Muscle of leg (tissue), 11 donors: Measurements from ENCODE around the gene HSPBAP1. TPM values are rescaled to one million over a fixed set of nuclear protein-coding genes. Genes with fewer than 3 reads are reported as not detected.
"Not testable (repeated sequence)": the region's sequence is repeated elsewhere in the genome, so short reads cannot be mapped to it uniquely, and the experiment has no call there.

Experiments
- DNase-seq: peaks from one replicate; pipeline ENCODE4 v3.0.0; 2013
- H3K27ac ChIP-seq: one replicate; pipeline ENCODE4 v1.5.1; 2013; ENCODE audit warnings: mild to moderate bottlenecking, low read length, control low read depth
- H3K27me3 ChIP-seq: one replicate; pipeline ENCODE4 v1.6.1; 2013; ENCODE audit warnings: low read length; ENCODE audit not compliant: control insufficient read depth, insufficient read depth
- H3K36me3 ChIP-seq: one replicate; pipeline ENCODE4 v1.6.1; 2013; ENCODE audit warnings: low read length; ENCODE audit not compliant: control insufficient read depth, insufficient read depth
- H3K4me1 ChIP-seq: one replicate; pipeline ENCODE4 v1.6.1; 2013; ENCODE audit warnings: low read length; ENCODE audit not compliant: control insufficient read depth, insufficient read depth
- H3K4me3 ChIP-seq: one replicate; pipeline ENCODE4 v1.5.1; 2013; ENCODE audit warnings: low read length, control low read depth
- H3K9me3 ChIP-seq: replicated peaks from 2 replicates; pipeline ENCODE4 v1.6.1; 2013; ENCODE audit warnings: low read depth, low read length; ENCODE audit not compliant: control insufficient read depth
- WGBS: methylation state at CpG from one replicate; pipeline ENCODE4 v1.1.5; 2013; ENCODE audit warnings: missing lambda C conversion rate; ENCODE audit not compliant: insufficient coverage; 5-methylcytosine and 5-hydroxymethylcytosine counted together
- polyA plus RNA-seq, 8 donors: library from polyadenylated mRNA; unstranded; fragments of 120-200 nt; gene quantifications; one replicate each; pipeline versions ENCODE4 v1.2.1 to v1.2.3, GENCODE V29; 2013; ENCODE audit warnings: inconsistent platforms in 1 of 8, low replicate concordance in 1 of 8; ENCODE audit not compliant: insufficient read length in 8 of 8, insufficient read depth in 1 of 8
- total RNA-seq: library from RNA; stranded (reverse); fragments of 120-200 nt; gene quantifications from one replicate; pipeline ENCODE4 v1.2.4, GENCODE V29; 2013

HSPBAP1 gene
- total and polyA plus RNA-seq, 9 donors = 4.5 to 8.2 (median 5.7) TPM

- Histone ChIP-seq H3K4me1 (no peaks in the 10 kb centered on the region), H3K27ac (no peak overlapping the region), H3K4me3 (no peak overlapping the region), H3K9me3 (no peaks in the 10 kb centered on the region), H3K36me3 (peaks cover 12% of the 10 kb centered on the region), H3K27me3 (no peaks in the 10 kb centered on the region)
- WGBS = 100% methylated on average over 1 of the region's 4 CpGs
- no peak for DNase-seq
Observed at GRCh38 chr3:122743581-122744120, 50.0 kb downstream of the HSPBAP1 start.

- DNase-seq = no peak
- H3K4me1 ChIP-seq = no peaks in the 10 kb centered on the region
- H3K36me3 ChIP-seq = peaks cover 12% of the 10 kb centered on the region
- H3K4me3 ChIP-seq = no peak overlapping the region
- no peak overlapping the region for H3K27ac ChIP-seq
- no peaks in the 10 kb centered on the region for H3K27me3 ChIP-seq
- H3K9me3 ChIP-seq = no peaks in the 10 kb centered on the region
Observed at GRCh38 chr3:122742234-122742633, 51.4 kb downstream of the HSPBAP1 start.

GRCh38 chr3:122739172-122739571, 54.5 kb downstream of the HSPBAP1 start:
- no peak overlapping the region for H3K4me3 ChIP-seq
- no peak overlapping the region for H3K27ac ChIP-seq
- DNase-seq = no peak
- H3K4me1 ChIP-seq = no peaks in the 10 kb centered on the region
- no CpG with 5 or more reads among the region's 3 CpGs for WGBS
- no peaks in the 10 kb centered on the region for H3K27me3 ChIP-seq
- peaks cover 12% of the 10 kb centered on the region for H3K36me3 ChIP-seq
- no peaks in the 10 kb centered on the region for H3K9me3 ChIP-seq

- H3K27ac ChIP-seq, H3K27me3 ChIP-seq, H3K4me3 ChIP-seq, H3K36me3 ChIP-seq, H3K9me3 ChIP-seq, DNase-seq, H3K4me1 ChIP-seq: not testable (repeated sequence)
- WGBS = 91% methylated on average over 7 of the region's 22 CpGs
Observed at GRCh38 chr3:122732682-122733525, 60.7 kb downstream of the HSPBAP1 start.

- H3K27ac ChIP-seq = no peak overlapping the region
- 79% methylated on average over 4 of the region's 4 CpGs for WGBS
- H3K4me1 ChIP-seq = no peaks in the 10 kb centered on the region
- H3K36me3 ChIP-seq = peaks cover 10% of the 10 kb centered on the region
- peaks cover 2% of the 10 kb centered on the region for H3K9me3 ChIP-seq
- no peak overlapping the region for H3K4me3 ChIP-seq
- H3K27me3 ChIP-seq = no peaks in the 10 kb centered on the region
- no peak for DNase-seq
Observed at GRCh38 chr3:122730240-122730639, 63.4 kb downstream of the HSPBAP1 start.

GRCh38 chr3:122728756-122729514, 64.7 kb downstream of the HSPBAP1 start:
- H3K27ac ChIP-seq = no peak overlapping the region
- H3K4me1 ChIP-seq = no peaks in the 10 kb centered on the region
- no peak overlapping the region for H3K4me3 ChIP-seq
- DNase-seq = no peak
- peaks cover 11% of the 10 kb centered on the region for H3K36me3 ChIP-seq
- WGBS = 95% methylated on average over 6 of the region's 8 CpGs
- peaks cover 2% of the 10 kb centered on the region for H3K9me3 ChIP-seq
- H3K27me3 ChIP-seq = no peaks in the 10 kb centered on the region

- Histone ChIP-seq H3K27me3 (no peaks in the 10 kb centered on the region), H3K9me3 (peaks cover 2% of the 10 kb centered on the region), H3K4me1 (no peaks in the 10 kb centered on the region), H3K36me3 (peaks cover 13% of the 10 kb centered on the region), H3K4me3 (no peak overlapping the region), H3K27ac (no peak overlapping the region)
- no CpG with 5 or more reads among the region's 3 CpGs for WGBS
- no peak for DNase-seq
Observed at GRCh38 chr3:122728186-122728585, 65.4 kb downstream of the HSPBAP1 start.

- Histone ChIP-seq H3K4me1 (no peaks in the 10 kb centered on the region), H3K9me3 (peaks cover 2% of the 10 kb centered on the region), H3K36me3 (peaks cover 13% of the 10 kb centered on the region), H3K27me3 (no peaks in the 10 kb centered on the region), H3K4me3 (no peak overlapping the region), H3K27ac (no peak overlapping the region)
- no peak for DNase-seq
- WGBS = 86% methylated on average over 8 of the region's 9 CpGs
Observed at GRCh38 chr3:122727766-122728165, 65.9 kb downstream of the HSPBAP1 start.

- peaks cover 14% of the 10 kb centered on the region for H3K36me3 ChIP-seq
Observed at GRCh38 chr3:122727294-122727693, 66.3 kb downstream of the HSPBAP1 start.

GRCh38 chr3:122725106-122725505, 68.5 kb downstream of the HSPBAP1 start:
- H3K27ac ChIP-seq = no peak overlapping the region
- no peaks in the 10 kb centered on the region for H3K27me3 ChIP-seq
- no peak for DNase-seq
- peaks cover 21% of the 10 kb centered on the region for H3K36me3 ChIP-seq
- over 99% methylated on average over 9 of the region's 20 CpGs for WGBS
- H3K4me3 ChIP-seq = no peak overlapping the region
- no peaks in the 10 kb centered on the region for H3K4me1 ChIP-seq
- peaks cover 2% of the 10 kb centered on the region for H3K9me3 ChIP-seq

More at GRCh38 chr3:122727294-122727693, 66.3 kb downstream of the HSPBAP1 start:
- Histone ChIP-seq H3K27me3 (no peaks in the 10 kb centered on the region), H3K27ac (no peak overlapping the region), H3K4me1 (no peaks in the 10 kb centered on the region), H3K9me3 (peaks cover 2% of the 10 kb centered on the region), H3K4me3 (no peak overlapping the region)
- DNase-seq = peak; percentile 17
- WGBS = no CpG with 5 or more reads among the region's 3 CpGs
